ENCODE results near the gene AGRN. TPM values are rescaled to one million over a fixed set of nuclear protein-coding genes. Genes with fewer than 3 reads are reported as not detected.
A peak's percentile ranks its signal among the peaks of the same experiment; 100 is the strongest.

The AGRN gene
- total RNA-seq, 1 experiment from 2014 or later = 175 TPM

DNA sequence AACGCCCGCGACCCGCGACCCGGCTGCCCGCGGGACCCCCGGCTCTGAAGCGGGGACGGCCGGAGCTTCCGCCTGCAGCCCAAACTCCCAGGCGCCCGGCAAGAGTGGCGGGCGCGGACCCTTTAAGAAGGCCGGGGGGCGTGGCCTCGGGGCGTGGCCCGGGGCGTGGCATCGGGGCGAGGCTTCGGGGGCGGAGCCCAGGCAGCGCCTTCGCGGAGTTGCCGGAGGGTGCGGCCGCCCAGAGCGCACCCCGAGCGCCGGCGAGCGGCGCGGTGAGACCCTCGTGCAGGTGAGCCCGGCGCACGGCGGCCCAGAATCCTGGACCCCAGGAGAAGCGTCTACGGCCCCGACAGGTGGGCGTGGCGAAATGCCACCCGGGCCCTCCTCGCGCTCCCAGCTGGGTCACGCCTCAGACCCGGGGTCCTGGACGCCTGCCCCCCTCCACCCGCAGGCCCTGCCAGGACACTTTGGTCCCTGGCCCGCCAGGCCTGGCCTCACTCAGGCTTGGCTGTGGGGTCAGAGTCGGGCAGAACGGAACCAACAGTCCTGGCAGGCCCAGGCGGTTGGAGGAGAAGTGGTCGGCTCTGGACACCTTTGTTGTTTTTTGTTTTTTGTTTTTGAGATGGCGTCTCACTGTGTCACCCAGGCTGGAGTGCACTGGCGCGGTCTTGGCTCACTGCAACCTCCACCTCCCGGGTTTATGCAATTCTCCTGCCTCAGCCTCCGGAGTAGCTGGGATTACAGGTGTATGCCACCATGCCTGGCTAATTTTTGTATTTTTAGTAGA is 39.8 kb downstream of the AGRN start:
- Histone ChIP-seq H2BK5ac (ENCODE audit: insufficient read length, low read length) (no peak overlapping the region), H3K79me1 (ENCODE audit: insufficient read depth, low read depth, low read length, poor library complexity, severe bottlenecking) (no peaks in the 10 kb centered on the region), H3K56ac (ENCODE audit: insufficient read length, low read depth, low read length) (no peak overlapping the region), H3K4me2 (ENCODE audit: insufficient read depth, insufficient read length, low read length) (peak overlapping the region; percentile 60), H3K9me3 (ENCODE audit: control insufficient read depth, low read depth, low read length) (no peaks in the 10 kb centered on the region), H2BK15ac (ENCODE audit: low read depth, low read length) (no peak overlapping the region), H2AFZ (ENCODE audit: low read length) (no peak overlapping the region), H2BK120ac (ENCODE audit: low read depth, low read length, poor library complexity, severe bottlenecking) (no peak overlapping the region), H3K23ac (ENCODE audit: insufficient read length, low read depth, low read length) (no peak overlapping the region), H2BK12ac (ENCODE audit: insufficient read length, low read depth, low read length) (no peak overlapping the region), H4K20me1 (ENCODE audit: control insufficient read depth, insufficient read depth, insufficient read length) (no peaks in the 10 kb centered on the region), H3K18ac (ENCODE audit: insufficient read length, low read depth, low read length) (no peak overlapping the region), H3K23me2 (ENCODE audit: insufficient read length, low read depth, low read length, poor library complexity, severe bottlenecking) (peaks cover 8% of the 10 kb centered on the region), H3T11ph (ENCODE audit: low read length) (no peak overlapping the region), H2AK5ac (ENCODE audit: insufficient read length, low read length) (no peak overlapping the region), H3K14ac (ENCODE audit: insufficient read depth, low read length) (no peak overlapping the region), H3K4me1 (ENCODE audit: insufficient read depth, low read length) (no peaks in the 10 kb centered on the region), H3K27me3 (ENCODE audit: insufficient read depth, low read length) (peaks cover 6% of the 10 kb centered on the region; the same call in 1 of the 2 replicates), H4K8ac (replicated peaks; ENCODE audit: insufficient read length, low read depth, low read length) (no peak overlapping the region), H2BK20ac (ENCODE audit: low read depth, low read length, poor library complexity, severe bottlenecking) (no peak overlapping the region), H4K91ac (ENCODE audit: insufficient read length, low read depth, low read length) (no peak overlapping the region), H3K9ac (ENCODE audit: extremely low read depth, insufficient read length, low read length) (no peak overlapping the region), H3K4ac (ENCODE audit: low read depth, low read length) (no peak overlapping the region), H3K27ac (ENCODE audit: insufficient read length, low read depth, low read length) (no peak overlapping the region), H4K5ac (ENCODE audit: insufficient read length, low read depth, low read length) (no peak overlapping the region), H3K79me2 (ENCODE audit: insufficient read depth, low read length) (no peaks in the 10 kb centered on the region)
- Mint-ChIP-seq H3K36me3 (ENCODE audit: insufficient read depth in 1 of 3, low read depth in 3 of 3) (peaks cover 0 to 9% (median 8%) of the 10 kb centered on the region in 3 experiments; a peak in 4 of 7 replicates), H3K9me3 (no peaks in the 10 kb centered on the region), H3K27ac (no peak overlapping the region; a peak in 1 of 7 replicates), H3K4me3 (peak overlapping the region; percentile 45 to 75), H3K4me1 (peaks cover 14 to 19% of the 10 kb centered on the region in 2 experiments), H3K27me3 (ENCODE audit: low read depth) (peaks cover 72% of the 10 kb centered on the region)
- peak; percentile 87 for DNase-seq
- no CpG with 5 or more reads among the region's 69 CpGs for WGBS (ENCODE audit: extremely low coverage, insufficient read length, low lambda C conversion rate)
- TF ChIP-seq CTCF (conservative IDR thresholded peaks at IDR 0.05) = peak; percentile 9; the same call in 2 of the 3 replicates

Measured in H9 (cell line).